Activated CD8-positive, alpha-beta memory T cell treated with anti-CD3 and anti-CD28 coated beads for 24 hours (primary cell): Measurements from ENCODE around the gene PVR.
"Not testable (repeated sequence)": the region's sequence is repeated elsewhere in the genome, so short reads cannot be mapped to it uniquely, and the experiment has no call there.

Source experiments
- DNase-seq: peaks from one replicate; pipeline ENCODE4 v3.0.0-alpha.2; 2020

Gene PVR

DNA sequence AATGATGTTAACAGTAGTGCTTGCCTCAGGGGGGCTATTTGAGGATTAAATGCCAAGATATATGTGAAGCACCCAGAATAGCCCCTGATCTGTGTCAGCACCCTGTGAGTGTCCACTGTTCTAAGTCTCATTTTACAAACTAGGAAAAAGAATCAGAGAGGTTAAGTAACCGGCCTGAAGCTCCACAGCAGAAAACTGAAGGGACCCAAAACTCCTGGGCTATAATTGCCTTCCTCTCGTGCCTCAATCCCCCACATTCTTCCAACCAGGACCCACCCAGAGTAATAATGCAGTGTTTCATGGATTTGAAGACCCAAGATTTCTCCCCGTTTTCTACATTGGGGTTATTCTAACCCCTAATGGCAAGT lies 2.3 kb downstream of the PVR start:
- no peak for DNase-seq

DNA sequence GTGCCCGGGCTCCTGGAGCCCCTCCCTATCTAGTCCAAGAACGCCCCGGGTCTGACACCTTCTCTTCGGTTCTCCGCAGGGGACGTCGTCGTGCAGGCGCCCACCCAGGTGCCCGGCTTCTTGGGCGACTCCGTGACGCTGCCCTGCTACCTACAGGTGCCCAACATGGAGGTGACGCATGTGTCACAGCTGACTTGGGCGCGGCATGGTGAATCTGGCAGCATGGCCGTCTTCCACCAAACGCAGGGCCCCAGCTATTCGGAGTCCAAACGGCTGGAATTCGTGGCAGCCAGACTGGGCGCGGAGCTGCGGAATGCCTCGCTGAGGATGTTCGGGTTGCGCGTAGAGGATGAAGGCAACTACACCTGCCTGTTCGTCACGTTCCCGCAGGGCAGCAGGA lies 3.4 kb downstream of the PVR start:
- DNase-seq: no peak

DNA sequence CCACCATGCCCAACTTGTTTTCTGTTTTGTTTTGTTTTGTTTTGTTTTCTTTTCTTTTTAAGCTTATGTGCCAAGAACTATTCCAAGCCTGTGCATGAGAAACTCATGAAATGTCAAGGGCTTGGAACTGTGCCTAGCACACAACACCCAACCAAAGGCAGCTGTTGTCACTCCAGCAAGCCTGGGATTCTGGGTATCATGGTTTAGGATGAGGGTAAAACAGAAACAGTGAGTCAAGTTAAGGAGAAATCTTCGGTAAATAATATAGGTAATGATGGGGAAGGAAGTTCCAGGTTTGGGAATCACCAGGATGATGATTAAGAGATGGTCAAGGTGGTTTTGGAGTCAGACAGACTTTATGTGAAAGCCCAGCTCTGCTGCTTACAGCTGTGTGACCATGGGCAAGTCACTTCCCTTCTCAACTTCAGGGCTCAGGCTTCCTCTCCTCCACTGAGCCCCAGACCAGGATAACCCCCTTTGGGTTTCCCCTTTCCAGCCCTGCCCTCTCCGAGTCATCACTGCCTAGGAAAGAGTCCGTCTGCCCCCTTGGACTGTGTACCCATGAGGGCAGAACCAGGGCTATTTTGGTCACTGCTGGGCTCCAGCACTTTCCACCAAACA lies 5.0 kb downstream of the PVR start:
- DNase-seq: no peak

DNA sequence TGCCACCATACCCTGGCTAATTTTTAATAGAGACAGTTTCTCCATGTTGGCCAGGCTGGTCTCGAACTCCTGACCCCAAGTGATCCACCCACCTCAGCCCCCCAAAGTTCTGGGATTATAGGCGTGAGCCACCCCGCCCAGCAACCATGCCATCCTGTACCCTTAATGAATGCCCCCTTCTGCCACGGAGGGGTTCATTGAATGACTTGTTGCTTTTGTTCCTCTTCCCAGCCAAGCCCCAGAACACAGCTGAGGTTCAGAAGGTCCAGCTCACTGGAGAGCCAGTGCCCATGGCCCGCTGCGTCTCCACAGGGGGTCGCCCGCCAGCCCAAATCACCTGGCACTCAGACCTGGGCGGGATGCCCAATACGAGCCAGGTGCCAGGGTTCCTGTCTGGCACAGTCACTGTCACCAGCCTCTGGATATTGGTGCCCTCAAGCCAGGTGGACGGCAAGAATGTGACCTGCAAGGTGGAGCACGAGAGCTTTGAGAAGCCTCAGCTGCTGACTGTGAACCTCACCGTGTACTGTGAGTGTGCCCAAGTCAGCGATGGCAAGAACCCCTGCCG lies 6.0 kb downstream of the PVR start:
- no peak for DNase-seq

DNA sequence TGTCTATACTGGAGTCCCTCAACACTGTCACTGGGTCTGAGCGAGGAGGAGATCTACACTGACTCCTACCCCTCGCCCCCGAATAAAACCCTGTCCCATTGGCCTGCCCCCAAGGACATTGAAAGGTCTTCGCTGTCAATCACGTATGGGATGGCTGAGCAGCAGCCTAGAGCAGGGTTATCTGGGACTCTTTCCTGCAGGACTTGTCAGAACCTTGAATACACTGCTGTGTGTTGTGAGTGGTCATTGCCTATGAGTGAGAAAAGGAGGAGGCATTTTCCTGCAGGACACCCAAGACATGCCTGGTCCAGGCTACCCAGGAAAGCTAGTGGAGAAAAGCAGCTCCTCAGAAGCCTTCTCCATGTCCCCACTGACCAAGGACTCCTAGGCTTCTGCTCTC lies 9.6 kb downstream of the PVR start:
- DNase-seq: no peak

DNA sequence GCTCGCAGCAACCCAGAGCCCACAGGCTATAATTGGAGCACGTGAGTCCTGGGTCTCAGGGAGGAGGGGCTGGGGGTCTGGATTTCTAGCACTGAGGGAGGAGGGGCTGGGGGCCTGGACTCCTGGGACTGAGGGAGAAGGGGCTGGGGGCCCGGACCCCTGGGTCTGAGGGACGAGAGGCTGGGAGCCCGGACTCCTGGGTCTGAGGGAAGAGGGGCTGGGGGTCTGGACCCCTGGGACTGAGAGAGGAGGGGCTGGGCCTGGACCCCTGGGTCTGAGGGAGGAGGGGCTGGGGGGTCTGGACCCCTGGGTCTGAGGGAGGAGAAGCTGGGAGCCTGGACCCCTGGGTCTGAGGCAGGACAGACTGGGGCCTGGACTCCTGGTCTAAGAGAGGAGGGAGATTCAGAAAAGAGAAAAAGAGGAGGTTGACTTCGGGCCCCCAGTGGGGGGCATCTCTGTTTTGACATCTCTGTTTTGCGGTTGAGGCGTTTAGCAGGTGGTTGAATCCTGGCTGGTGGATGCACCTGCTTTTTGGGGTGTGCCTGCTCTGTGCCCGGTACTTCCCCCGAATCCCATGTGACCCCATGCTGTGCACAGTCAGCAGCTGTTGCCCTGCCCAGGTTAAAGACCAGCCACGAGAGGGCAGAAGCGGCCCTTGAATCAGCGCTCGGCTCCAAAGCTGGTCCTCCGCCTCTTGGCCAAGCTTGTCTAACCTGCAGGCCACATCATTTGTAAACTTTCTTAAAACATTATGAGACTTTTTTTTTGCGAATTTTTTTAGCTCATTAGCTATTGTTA lies 10.5 kb downstream of the PVR start:
- DNase-seq: peak; percentile 78

DNA sequence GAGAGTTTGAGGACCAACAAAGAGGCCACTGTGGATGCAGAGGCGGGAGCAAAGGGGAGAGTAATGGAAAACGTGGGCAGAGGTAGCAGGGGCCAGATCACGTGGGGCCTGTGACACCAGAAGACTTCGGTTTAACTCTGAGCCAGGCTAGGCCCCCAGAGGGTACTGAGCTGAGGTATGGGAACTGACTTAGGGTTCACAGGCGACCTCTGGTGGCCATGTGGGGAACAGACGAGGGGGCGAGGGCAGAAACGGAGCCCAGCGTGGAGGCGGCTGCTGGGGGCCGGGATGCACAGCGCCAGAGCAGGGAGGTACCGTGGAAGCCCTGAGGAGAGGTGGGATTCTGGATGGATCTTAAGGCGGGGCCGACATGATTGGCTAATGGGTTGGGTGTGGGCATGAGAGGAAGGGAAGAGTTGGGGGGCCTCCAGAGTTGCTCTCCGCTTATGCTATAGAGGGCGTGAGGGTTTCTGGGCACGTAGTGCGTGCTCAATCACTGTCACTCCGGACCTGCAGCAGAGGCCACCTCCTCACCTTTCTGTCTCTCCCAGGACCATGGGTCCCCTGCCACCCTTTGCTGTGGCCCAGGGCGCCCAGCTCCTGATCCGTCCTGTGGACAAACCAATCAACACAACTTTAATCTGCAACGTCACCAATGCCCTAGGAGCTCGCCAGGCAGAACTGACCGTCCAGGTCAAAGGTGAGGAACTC lies 13.7 kb downstream of the PVR start:
- DNase-seq: peak; percentile 88

DNA sequence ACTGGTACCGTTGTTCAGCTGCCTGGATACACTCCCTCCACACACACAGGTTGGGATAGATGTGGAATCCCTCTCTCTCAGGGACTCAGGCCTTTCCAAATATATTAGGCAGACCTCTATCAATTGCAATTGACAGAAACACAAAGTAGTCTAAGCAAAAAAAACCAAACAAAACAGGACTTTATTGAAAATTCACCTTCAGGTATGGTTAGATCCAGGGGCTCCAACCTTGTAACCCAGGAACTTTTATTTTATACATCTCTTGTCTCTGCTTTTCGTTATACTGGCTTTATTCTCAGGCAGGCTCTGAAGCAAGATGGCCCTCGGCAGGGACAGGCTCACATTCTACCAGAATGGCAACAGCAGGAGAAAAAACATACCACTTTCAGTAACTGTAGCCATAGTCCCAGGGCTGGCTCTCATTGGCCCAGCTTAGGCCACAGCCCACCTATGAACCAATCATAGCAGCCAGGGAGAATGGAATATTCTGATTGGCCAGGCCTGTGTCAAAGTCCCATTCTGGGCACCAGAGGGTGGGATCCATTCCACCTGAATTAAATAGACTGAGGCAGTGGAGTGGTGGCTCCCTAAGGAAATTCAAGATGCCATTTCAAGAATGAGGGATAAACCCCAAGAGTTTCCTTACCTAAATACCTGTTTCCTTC lies 14.5 kb downstream of the PVR start:
- no peak for DNase-seq

DNA sequence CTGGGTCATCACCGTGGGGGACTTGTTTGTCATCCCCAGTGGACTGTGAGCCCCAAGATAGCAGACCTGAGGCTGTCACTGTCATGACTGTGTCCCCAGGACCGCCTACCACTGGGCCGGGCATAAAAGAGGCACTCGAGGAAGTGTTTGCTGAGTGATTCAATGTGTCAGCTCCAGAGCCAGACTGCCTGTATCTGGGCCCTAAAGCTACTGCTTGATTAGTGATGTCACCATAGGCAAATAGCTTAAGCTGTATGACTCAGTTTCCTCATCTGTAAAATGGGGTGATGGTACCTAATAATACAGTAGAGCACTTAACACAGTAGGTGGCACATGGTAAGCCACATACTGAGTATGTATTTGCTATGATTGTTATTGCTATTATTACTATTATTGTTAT lies 16.4 kb downstream of the PVR start:
- no peak for DNase-seq

DNA sequence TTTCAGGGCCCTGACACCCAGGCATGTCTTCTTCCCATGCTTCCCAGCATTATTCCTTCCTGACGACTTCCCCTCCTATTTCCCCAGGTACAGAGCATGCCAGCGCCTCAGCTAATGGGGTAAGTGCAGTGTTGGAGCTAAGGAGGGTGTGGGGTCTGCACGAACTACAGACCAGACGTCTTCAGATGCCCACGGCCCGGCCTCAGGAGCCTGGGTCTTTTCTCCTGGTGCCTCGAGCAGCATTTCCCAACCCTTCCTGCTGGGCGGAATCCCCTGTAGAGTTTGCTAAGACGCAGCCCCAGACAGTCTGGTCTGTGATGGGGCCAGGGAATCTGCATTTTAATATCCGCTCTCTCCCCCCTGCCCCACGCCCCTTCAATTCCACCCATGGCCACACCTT lies 17.5 kb downstream of the PVR start:
- no peak for DNase-seq

DNA sequence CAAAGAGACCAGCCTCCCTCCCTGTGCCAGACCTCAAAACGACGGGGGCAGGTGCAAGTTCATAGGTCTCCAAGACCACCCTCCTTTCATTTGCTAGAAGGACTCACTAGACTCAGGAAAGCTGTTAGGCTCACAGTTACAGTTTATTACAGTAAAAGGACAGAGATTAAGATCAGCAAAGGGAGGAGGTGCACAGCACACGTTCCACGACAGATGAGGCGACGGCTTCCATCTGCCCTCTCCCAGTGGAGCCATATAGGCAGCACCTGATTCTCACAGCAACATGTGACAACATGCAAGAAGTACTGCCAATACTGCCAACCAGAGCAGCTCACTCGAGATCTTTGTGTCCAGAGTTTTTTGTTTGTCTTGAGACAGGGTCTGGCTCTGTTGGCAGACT lies 18.2 kb downstream of the PVR start:
- no peak for DNase-seq

DNA sequence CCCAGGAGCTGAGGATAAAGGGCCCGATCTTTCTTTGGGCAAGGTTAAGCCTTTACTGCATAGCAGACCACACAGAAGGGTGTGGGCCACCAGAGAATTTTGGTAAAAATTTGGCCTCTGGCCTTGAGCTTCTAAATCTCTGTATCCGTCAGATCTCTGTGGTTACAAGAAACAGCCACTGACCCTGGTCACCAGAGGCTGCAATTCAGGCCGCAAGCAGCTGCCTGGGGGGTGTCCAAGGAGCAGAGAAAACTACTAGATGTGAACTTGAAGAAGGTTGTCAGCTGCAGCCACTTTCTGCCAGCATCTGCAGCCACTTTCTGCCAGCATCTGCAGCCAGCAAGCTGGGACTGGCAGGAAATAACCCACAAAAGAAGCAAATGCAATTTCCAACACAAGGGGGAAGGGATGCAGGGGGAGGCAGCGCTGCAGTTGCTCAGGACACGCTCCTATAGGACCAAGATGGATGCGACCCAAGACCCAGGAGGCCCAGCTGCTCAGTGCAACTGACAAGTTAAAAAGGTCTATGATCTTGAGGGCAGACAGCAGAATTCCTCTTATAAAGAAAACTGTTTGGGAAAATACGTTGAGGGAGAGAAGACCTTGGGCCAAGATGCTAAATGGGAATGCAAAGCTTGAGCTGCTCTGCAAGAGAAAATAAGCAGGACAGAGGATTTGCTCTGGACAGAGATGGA lies 19.1 kb downstream of the PVR start:
- DNase-seq: no peak

DNA sequence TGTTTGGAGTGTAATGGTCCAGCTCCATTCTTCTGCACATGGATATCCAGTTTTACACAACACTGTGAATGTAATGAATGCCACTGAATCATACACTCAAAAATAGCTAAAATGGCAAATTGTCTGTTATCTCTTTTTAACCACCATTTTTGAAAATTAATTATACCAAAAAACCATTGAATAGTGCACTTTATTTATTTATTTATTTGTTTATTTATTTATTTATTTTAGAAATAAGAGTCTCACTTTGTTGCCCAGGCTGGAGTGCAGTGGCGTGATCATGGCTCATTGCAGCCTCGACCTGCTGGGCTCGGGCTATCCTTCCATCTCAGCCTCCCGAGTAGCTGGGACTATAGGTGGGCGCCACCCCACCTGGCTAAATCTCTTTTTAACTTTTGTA lies 20.3 kb downstream of the PVR start:
- DNase-seq: no peak

DNA sequence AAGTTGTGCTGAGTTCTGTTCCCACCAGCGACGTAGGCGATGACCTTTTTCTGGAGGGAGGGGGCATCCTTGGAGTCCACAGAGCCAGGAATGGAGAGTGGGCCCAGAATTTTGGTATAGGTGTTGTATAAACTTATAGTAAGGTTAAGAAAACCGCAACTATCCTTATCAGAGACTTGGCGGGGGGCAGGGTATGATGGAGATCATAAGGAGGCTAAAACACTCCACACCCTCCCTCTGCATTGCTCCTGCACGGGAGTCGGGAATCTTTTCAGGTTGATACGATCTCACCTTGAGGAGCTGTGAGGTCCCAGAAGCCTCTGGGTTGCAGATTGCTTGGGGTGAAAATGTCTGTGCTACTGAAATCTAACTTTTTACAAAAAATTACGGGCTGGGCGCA lies 21.3 kb downstream of the PVR start:
- no peak for DNase-seq

DNA sequence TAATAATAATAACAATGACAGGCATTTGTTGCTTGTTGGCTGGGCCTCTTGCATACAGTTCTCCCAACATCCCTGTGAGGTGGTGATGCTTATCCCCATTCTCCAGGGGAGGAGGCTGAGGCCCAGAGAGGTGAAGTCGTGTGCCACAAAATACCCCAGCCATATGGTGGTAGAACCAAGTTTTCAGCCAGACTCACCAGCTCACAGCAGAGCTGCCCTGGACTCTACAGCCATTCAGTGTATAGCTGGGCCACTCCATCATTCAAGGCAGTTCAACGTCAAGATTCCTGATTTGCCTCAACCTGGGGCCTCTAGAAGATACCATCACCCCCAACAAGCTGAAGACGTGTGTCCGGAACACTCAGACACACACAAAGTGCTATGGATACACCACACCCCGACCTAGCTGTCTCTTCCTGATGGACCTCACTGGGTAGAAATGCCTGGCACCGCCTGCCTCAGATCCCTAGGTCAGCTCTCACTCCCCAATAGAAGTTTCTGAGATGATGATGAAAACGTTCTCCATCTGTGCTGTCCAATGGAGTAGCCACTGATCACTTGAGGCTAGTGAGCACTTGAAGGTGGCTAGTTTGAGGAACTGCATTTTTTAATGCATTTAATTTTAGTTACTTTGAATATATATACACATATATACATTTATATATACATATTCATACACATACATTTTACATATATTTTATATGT lies 23.3 kb downstream of the PVR start:
- DNase-seq: no peak

DNA sequence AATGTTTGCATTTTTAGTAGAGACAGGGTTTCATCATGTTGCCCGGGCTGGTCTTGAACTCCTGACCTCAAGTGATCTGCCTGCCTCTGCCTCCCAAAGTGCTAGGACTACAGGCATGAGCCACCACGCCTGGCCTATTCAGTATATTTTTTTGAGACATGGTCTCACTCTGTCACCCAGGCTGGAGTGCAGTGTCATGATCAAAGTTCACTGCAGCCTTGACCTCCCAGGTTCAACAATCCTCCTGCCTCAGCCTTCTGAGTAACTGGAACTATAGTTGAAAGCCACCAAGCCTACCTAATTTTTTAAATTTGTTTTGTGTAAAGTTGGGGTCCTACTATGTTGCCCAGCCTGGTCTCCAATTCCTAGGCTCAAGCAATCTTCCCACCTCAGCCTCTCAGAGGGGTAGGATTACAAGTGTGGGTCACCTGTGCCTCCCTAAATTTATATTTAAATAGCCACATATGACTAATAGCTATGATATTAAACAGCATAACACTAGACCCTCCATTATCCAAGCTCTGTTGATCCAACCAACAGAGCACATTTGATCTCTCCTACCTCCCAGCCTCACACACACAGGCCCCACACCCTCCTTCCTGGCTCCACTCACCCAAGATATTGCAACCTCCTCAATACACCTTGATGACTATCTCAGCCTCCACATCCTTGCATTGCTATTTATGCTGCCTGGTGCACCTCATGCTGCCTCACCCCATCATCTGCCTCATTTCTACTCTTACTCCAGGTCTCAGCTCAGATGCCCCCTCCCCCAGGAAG lies 25.5 kb downstream of the PVR start:
- no peak for DNase-seq

DNA sequence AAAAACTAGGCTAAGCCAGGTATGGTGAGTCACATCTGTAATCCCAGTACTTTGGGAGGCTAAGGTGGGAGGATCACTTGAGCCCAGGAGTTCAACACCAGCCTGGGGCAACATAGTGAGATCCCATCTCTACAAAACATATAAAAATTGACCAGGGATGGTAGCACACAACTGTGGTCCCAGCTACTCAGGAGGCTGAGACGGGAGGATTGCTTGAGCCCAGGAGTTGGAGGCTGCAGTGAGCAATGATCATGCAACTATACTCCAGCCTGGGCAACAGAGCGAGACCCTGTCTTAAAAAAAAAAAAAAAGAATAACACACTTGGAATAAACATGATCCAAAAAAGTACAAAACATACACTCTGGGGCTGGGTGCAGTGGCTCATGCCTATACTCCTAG lies 26.3 kb downstream of the PVR start:
- not testable (repeated sequence) for DNase-seq

DNA sequence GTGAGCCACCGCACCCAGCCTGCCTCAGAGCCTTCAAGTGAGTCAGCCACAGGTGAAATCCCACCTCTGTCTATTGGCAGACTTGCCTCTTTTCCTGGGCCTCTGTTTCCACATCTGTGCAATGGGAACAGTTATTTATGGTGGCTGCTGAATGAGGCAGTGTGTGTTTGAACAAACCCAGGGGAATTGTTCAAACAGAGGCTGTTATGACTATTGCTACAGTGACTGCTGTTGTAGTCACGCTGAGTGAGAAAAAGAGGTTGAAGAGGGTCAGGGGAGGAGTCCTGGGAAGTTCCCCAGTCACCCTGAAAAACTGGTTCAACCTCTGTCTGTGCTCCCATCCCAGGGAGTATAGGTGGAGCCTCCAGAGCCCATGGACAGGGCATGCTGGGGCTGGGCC lies 27.7 kb downstream of the PVR start, which contains the start of gene CEACAM19:
TSS of gene CEACAM19 (plus strand) at position 83 of the 400 bp plus-strand sequence. CDS start 450 bp downstream, outside the sequence.
- no peak for DNase-seq

DNA sequence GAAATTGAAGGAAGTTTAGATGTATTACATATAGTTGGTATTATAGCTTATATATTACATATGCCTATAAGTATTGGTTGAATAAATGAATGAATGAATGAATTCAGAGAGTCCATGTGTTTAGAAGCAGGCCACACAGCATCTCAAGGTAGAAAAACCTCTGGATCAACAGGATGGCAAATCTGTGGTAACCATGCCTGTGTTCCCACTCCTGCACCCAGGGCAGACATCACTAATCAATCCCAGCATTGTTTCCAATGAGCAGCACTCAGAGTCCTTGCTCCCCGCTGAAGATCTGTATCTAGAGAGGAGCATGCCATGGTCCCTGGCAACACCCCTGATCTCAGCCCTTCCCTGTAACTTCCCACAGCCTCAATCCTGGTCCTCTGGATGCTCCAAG lies 28.5 kb downstream of the PVR start:
- DNase-seq: no peak

DNA sequence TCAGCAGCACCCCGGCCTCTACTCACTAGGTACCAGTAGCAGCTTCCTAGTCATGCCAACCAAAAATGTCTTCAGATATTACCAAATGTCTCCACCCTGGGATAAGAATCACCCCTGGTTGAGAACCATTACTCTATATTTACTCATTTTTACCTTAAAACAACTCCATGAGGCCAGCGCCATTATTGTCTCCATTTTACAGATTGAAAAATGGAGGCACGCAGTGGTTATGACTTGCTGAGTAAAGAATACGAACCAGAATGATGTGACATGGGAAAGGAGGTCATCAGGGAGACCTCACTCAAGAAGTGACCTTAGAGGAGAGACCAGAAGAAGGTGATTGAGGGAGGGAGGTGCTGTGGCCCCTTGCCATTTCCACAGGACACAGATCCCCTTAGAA lies 29.8 kb downstream of the PVR start:
- DNase-seq: no peak

DNA sequence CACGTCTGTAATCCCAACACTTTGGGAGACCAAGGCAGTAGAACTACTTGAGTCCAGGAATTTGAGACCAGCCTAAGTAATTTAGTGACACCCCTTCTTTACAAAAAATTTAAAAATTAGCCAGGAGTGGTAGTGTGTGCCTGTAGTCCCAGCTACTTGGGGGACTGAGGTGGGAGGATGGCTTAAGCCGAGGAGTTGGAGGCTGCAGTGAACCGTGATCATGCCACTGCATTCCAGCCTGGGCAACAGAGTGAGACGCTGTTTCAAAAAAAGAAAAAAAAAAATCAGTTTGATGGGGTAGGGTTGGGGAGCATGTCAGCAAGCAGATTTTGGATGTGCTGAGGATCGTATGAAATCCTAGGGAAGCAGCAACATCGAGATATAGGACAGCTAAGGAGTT lies 31.8 kb downstream of the PVR start:
- DNase-seq: no peak
